Stimulated activated effector memory CD8-positive, alpha-beta T cell treated with anti-CD3 and anti-CD28 coated beads, Interleukin-12 subunit alpha, Interleukin-12 subunit beta, amount 100 ng/mL, for 72 hours (primary cell): ENCODE data around the gene GMDS.

Experiments
- ATAC-seq: fragments of 150-1000 bp; cut with Tn5 transposase; 2 replicates; pipeline ENCODE4 v1.10.0; 2021
- DNase-seq, 2 donors: peaks; one replicate each; pipeline ENCODE4 v3.0.0; 2021 to 2022; ENCODE audit warnings: low spot score in 2 of 2
- H3K27ac Mint-ChIP-seq: one replicate; pipeline ENCODE4 v1.8.0; 2022; ENCODE audit warnings: mild to moderate bottlenecking, mixed read lengths
- H3K36me3 Mint-ChIP-seq: one replicate; pipeline ENCODE4 v1.8.0; 2022; ENCODE audit warnings: mild to moderate bottlenecking, mixed read lengths
- H3K4me1 Mint-ChIP-seq: one replicate; pipeline ENCODE4 v1.8.0; 2022; ENCODE audit warnings: mixed read lengths
- H3K4me3 Mint-ChIP-seq: one replicate; pipeline ENCODE4 v1.8.0; 2022; ENCODE audit warnings: mild to moderate bottlenecking, mixed read lengths
- H3K9me3 Mint-ChIP-seq: one replicate; pipeline ENCODE4 v1.8.0; 2022; ENCODE audit warnings: mixed read lengths

Gene GMDS

GRCh38 chr6:2249126-2249525 lies 3.7 kb upstream of the GMDS start:
- Mint-ChIP-seq H3K27ac (no peak overlapping the region), H3K4me3 (no peak overlapping the region), H3K4me1 (peaks cover 30% of the 10 kb centered on the region)

GRCh38 chr6:2247664-2248063 lies 2.3 kb upstream of the GMDS start:
- DNase-seq (no peak), ATAC-seq (no peak)
- Mint-ChIP-seq H3K4me1 (peaks cover 42% of the 10 kb centered on the region), H3K27ac (no peak overlapping the region), H3K9me3 (no peaks in the 10 kb centered on the region), H3K36me3 (peaks cover 17% of the 10 kb centered on the region), H3K4me3 (no peak overlapping the region)

More at GRCh38 chr6:2249126-2249525, 3.7 kb upstream of the GMDS start:
- H3K36me3 Mint-ChIP-seq, result peaks cover 27% of the 10 kb centered on the region
- DNase-seq (no peak), ATAC-seq (no peak)
- no peaks in the 10 kb centered on the region for H3K9me3 Mint-ChIP-seq

GRCh38 chr6:2245877-2246863 lies 765 bp upstream of the GMDS start:
- H3K27ac Mint-ChIP-seq, result peak overlapping the region; percentile 93
- DNase-seq, result peak; percentile 14 to 63
- ATAC-seq, result peak; percentile 4
- H3K4me3 Mint-ChIP-seq, result peak overlapping the region; percentile 85
- H3K36me3 Mint-ChIP-seq, result peaks cover 2% of the 10 kb centered on the region
- H3K4me1 Mint-ChIP-seq, result peaks cover 57% of the 10 kb centered on the region
- H3K9me3 Mint-ChIP-seq, result no peaks in the 10 kb centered on the region

DNA sequence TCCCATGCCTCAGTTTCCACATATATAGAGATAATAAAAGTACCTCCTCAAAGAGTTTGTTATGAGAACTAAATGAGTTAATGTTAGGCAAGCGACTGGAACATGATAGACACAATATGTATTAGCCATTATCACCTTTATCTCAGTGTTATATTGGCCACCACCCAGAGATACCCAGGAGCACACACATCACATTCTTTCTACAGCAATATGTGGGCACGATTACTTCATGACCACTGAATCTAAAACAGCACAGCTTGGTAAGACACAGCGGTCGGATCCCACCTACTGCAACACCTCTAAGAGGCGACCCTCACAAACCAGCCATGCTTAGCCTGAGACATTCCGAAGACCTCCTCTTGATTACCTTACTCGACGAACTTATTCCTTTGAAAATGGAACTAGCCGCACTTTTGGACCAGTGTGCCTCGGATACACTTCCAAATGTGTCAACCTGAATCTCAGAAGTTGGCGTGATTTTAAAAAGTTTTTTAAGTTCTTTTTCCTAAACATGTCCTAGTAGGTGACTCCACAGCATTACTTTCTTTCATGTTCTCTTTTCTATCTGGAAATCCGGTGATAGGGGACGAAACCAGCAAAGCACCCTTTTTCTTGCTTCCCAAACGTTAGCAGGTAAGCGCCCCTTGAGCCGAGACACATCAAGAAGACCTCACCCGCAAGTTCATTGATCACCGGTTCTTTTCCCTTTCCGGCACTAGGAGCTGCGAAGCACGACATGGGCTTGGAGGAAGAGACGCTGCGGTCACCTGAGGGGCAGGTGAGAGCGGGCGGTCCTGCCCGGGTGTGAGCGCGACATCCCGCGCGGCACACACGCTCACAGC lies 923 bp downstream of the GMDS start:
- DNase-seq (peak in 1 of 2 donors; percentile 45), ATAC-seq (no peak)
- no peaks in the 10 kb centered on the region for H3K9me3 Mint-ChIP-seq
- peak overlapping the region; percentile 93 for H3K27ac Mint-ChIP-seq
- no peaks in the 10 kb centered on the region for H3K36me3 Mint-ChIP-seq
- peaks cover 62% of the 10 kb centered on the region for H3K4me1 Mint-ChIP-seq
- peak overlapping the region; percentile 85 for H3K4me3 Mint-ChIP-seq

- H3K4me1 Mint-ChIP-seq, result peaks cover 58% of the 10 kb centered on the region
- peak overlapping the region; percentile 81 for H3K27ac Mint-ChIP-seq
- H3K9me3 Mint-ChIP-seq, result no peaks in the 10 kb centered on the region
- ATAC-seq (no peak), DNase-seq (peak in 1 of 2 donors; percentile 41)
- H3K4me3 Mint-ChIP-seq, result peak overlapping the region; percentile 37
- H3K36me3 Mint-ChIP-seq, result no peaks in the 10 kb centered on the region
Observed at GRCh38 chr6:2242311-2242710, 3.1 kb downstream of the GMDS start.

DNA sequence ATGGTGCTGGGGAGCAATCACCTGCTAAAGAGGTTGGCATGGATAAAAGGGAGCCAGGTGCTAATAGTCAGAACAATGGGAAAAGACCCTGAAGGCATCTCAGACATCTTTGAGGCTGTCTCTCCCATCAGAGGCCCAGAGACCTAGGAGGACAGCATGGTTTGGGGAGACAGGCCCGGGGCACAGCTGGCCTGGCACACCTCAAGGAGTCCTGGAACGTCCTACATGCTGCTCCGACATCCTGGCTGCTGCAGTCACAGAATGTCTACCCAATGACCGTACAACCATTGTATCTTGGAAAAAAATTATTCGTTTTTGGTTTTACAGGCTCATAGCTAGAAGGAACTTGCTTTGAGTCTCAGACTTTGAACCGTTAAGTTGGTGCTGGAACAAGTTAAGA lies 4.4 kb downstream of the GMDS start:
- H3K4me3 Mint-ChIP-seq, result no peak overlapping the region
- H3K9me3 Mint-ChIP-seq, result no peaks in the 10 kb centered on the region
- DNase-seq (peak in 1 of 2 donors; percentile 33), ATAC-seq (no peak)
- H3K36me3 Mint-ChIP-seq, result no peaks in the 10 kb centered on the region
- H3K27ac Mint-ChIP-seq, result no peak overlapping the region
- H3K4me1 Mint-ChIP-seq, result peaks cover 53% of the 10 kb centered on the region

DNA sequence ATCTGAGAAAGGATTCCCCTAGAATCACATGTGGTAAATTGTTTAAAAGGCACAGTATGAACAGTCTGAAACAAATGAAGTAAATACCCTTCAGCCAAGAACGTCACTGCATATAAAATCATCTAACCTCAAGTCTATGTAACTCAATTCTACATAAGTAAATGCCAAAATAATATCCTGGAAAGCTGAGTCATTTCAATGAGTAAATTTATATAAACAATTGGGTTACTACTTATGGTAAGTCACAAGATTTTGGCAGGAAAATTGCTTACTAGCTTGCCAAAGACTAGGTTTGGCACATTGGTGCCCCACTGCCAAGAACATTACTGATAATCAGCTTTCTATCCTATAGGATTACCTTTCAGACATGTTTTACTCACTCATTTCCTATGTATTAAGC lies 8.4 kb downstream of the GMDS start:
- Mint-ChIP-seq H3K9me3 (no peaks in the 10 kb centered on the region), H3K27ac (no peak overlapping the region), H3K4me1 (peaks cover 39% of the 10 kb centered on the region), H3K4me3 (no peak overlapping the region), H3K36me3 (no peaks in the 10 kb centered on the region)
- DNase-seq, result no peak
- peak; percentile 69 for ATAC-seq

DNA sequence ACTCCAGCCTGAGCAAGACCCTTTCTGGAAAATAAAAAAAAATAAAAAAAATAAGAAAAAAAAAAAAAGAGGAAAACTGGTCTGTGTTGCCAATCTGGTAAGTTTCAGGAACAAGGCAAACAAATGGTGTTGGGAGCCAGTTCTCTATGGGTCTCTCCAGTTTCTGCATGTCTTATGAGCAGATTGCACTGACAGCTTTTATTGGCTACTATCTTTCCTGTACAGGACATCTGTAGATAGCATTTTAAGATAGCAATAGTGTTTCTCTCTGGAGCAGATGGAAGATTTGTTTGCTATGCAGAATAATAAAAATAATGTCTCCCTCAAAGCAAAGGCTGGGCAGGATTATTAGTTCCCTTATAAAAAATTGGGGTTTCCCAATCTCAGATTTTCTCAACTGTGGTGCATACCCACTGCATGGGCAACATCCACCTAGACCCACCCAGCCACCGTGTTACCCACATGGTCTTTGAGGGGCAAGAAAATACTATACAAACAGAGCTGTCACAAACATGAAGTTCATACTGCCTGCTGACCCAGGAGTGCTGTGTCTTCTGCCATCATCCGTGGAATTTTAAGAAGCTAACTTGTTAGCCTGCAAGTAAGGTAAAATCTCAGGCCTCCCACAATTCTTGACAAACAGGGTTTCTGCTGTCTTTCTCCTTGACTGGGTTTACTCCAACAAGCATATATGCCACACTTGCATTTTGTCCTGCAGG lies 9.5 kb downstream of the GMDS start:
- H3K27ac Mint-ChIP-seq, result no peak overlapping the region
- no peak for ATAC-seq
- H3K9me3 Mint-ChIP-seq, result no peaks in the 10 kb centered on the region

GRCh38 chr6:2232445-2232844 lies 13.0 kb downstream of the GMDS start:
- no peaks in the 10 kb centered on the region for H3K36me3 Mint-ChIP-seq
- DNase-seq (no peak), ATAC-seq (peak; percentile 63)
- H3K9me3 Mint-ChIP-seq, result no peaks in the 10 kb centered on the region
- H3K4me3 Mint-ChIP-seq, result no peak overlapping the region
- no peak overlapping the region for H3K27ac Mint-ChIP-seq
- H3K4me1 Mint-ChIP-seq, result peaks cover 40% of the 10 kb centered on the region

More for the DNA sequence above, 9.5 kb downstream of the GMDS start:
- no peaks in the 10 kb centered on the region for H3K36me3 Mint-ChIP-seq
- H3K4me1 Mint-ChIP-seq, result peaks cover 38% of the 10 kb centered on the region
- no peak for DNase-seq
- H3K4me3 Mint-ChIP-seq, result no peak overlapping the region

DNA sequence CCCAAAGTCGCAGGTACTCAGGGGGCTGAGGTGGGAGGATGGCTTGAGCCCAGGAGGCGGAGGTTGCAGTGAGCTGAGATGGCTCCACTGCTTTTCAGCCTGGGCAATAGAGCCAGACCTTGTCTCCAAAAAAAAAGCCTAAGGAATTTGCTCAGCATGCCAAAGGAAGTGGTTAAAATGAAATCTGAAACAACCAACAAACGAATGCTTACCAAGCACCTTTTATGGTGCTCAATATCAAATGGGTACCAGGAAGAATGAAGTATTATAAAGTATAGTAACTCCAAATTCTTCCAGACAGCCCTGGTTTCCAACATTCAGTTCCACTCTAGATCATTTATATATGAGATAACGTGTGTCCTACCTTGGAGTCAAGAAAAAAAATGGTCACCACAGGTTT lies 14.0 kb downstream of the GMDS start:
- ATAC-seq (no peak), DNase-seq (no peak)
- no peaks in the 10 kb centered on the region for H3K36me3 Mint-ChIP-seq
- H3K4me1 Mint-ChIP-seq, result peaks cover 32% of the 10 kb centered on the region
- H3K4me3 Mint-ChIP-seq, result no peak overlapping the region
- H3K9me3 Mint-ChIP-seq, result no peaks in the 10 kb centered on the region
- no peak overlapping the region for H3K27ac Mint-ChIP-seq

- no peaks in the 10 kb centered on the region for H3K9me3 Mint-ChIP-seq
- ATAC-seq, result no peak
- no peak for DNase-seq
- H3K27ac Mint-ChIP-seq, result no peak overlapping the region
- H3K4me1 Mint-ChIP-seq, result peaks cover 32% of the 10 kb centered on the region
- H3K4me3 Mint-ChIP-seq, result no peak overlapping the region
- no peaks in the 10 kb centered on the region for H3K36me3 Mint-ChIP-seq
Observed at GRCh38 chr6:2230659-2231277, 14.6 kb downstream of the GMDS start.

- H3K9me3 Mint-ChIP-seq, result no peaks in the 10 kb centered on the region
- ATAC-seq (no peak), DNase-seq (no peak)
- no peak overlapping the region for H3K4me3 Mint-ChIP-seq
- no peak overlapping the region for H3K27ac Mint-ChIP-seq
- H3K36me3 Mint-ChIP-seq, result no peaks in the 10 kb centered on the region
- peaks cover 32% of the 10 kb centered on the region for H3K4me1 Mint-ChIP-seq
Observed at GRCh38 chr6:2229742-2230141, 15.7 kb downstream of the GMDS start.

DNA sequence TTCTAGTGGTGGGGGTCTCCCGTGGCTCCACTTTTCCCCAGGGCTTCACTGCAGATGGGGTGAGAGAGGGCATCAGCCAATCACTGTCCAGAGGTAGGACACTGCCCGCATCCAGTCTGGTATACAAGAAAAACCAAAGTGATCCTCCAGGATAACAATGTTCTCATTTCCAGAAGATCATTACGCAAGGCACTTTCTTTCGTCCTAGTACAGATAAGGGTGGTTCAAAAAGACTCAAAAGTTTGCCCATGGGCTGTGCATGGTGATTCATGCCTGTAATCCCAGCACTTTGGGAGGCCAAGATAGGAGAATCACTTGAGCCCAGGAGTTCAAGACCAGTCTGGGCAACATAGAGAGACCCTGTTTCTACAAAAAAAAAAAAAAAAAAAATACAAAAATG lies 16.4 kb downstream of the GMDS start:
- ATAC-seq (no peak), DNase-seq (no peak)
- no peaks in the 10 kb centered on the region for H3K9me3 Mint-ChIP-seq
- H3K4me1 Mint-ChIP-seq, result peaks cover 32% of the 10 kb centered on the region
- H3K27ac Mint-ChIP-seq, result no peak overlapping the region
- H3K4me3 Mint-ChIP-seq, result no peak overlapping the region
- H3K36me3 Mint-ChIP-seq, result no peaks in the 10 kb centered on the region

DNA sequence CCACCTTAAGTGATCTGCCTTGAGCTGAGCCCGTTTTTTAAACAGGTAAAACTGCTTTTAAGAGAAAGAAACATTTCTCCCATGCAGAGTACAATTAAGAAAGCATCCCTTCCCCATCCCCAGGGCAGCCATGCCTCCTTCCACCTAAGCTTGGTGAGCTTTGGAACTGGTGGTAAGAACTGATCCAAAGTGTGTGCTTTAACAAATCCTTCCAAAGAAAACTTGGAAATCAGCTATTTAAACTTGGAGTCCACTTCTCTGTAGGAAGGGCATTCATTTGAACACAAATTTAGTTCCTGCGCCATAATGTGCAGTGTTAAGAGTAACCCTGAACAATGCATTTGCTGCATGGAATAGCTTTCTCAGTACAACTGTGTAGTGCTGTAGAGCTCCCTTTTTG lies 17.0 kb downstream of the GMDS start:
- ATAC-seq, result no peak
- no peak for DNase-seq
- H3K36me3 Mint-ChIP-seq, result no peaks in the 10 kb centered on the region
- H3K4me1 Mint-ChIP-seq, result peaks cover 32% of the 10 kb centered on the region
- no peak overlapping the region for H3K27ac Mint-ChIP-seq
- H3K4me3 Mint-ChIP-seq, result no peak overlapping the region
- no peaks in the 10 kb centered on the region for H3K9me3 Mint-ChIP-seq

DNA sequence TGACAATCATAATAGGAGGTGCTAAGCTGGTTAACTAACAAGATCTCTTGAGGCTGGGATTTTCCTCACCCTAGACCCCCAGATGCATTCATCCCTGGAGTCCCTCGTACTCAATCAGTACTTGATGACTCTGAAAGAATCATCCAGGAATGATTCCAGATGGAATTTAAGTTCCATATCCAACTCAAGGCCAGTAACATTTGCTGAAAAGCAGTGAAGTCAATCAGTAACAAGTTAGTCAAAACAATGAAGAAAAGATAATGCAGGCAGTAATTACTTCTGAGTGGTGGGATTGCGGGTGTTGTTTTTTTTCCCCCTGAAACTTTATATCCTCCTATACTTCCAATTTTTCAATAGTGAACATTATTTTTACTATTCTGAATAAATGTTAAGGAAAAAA lies 18.6 kb downstream of the GMDS start:
- H3K4me3 Mint-ChIP-seq, result no peak overlapping the region
- H3K9me3 Mint-ChIP-seq, result no peaks in the 10 kb centered on the region
- H3K27ac Mint-ChIP-seq, result no peak overlapping the region
- H3K36me3 Mint-ChIP-seq, result no peaks in the 10 kb centered on the region
- no peak for ATAC-seq
- H3K4me1 Mint-ChIP-seq, result peaks cover 32% of the 10 kb centered on the region
- DNase-seq, result no peak
